Smooth muscle cell (in vitro differentiated cells): ENCODE results near the gene AGRP. TPM values are rescaled to one million over a fixed set of nuclear protein-coding genes. Genes with fewer than 3 reads are reported as not detected.
"Not testable (repeated sequence)": the region's sequence is repeated elsewhere in the genome, so short reads cannot be mapped to it uniquely, and the experiment has no call there.

ENCODE experiments used
- DNase-seq: peaks from one replicate; lab custom pipeline; 2025; ENCODE audit not compliant: unreplicated experiment; lab: John Stamatoyannopoulos, UW
- H2AFZ ChIP-seq: fragments of 200-600 bp; sonication (generic); 2 replicates; pipeline ENCODE4 v1.6.0; 2016; ENCODE audit warnings: antibody characterized with exemption, low read depth, mild to moderate bottlenecking
- H3F3A ChIP-seq: fragments of 200-600 bp; sonication (generic); 2 replicates; pipeline ENCODE4 v1.6.0; 2017; ENCODE audit warnings: antibody characterized with exemption, low read depth
- H3K27ac ChIP-seq: fragments of 200-600 bp; sonication (generic); 2 replicates; pipeline ENCODE4 v1.5.1; 2016; ENCODE audit warnings: low read depth, mild to moderate bottlenecking
- H3K27me3 ChIP-seq: fragments of 200-600 bp; sonication (generic); 2 replicates; pipeline ENCODE4 v1.6.1; 2016; ENCODE audit warnings: low read depth, mild to moderate bottlenecking
- H3K36me3 ChIP-seq: fragments of 200-600 bp; sonication (generic); 2 replicates; pipeline ENCODE4 v1.5.1; 2016; ENCODE audit warnings: low read depth
- H3K4me1 ChIP-seq: fragments of 200-600 bp; sonication (generic); 2 replicates; pipeline ENCODE4 v1.5.1; 2016; ENCODE audit warnings: low read depth
- H3K4me2 ChIP-seq: fragments of 200-600 bp; sonication (generic); 2 replicates; pipeline ENCODE4 v1.6.0; 2016; ENCODE audit warnings: mild to moderate bottlenecking
- H3K4me3 ChIP-seq: fragments of 200-600 bp; sonication (generic); 2 replicates; pipeline ENCODE4 v1.5.1; 2016; ENCODE audit warnings: mild to moderate bottlenecking
- H3K79me2 ChIP-seq: fragments of 200-600 bp; sonication (generic); 2 replicates; pipeline ENCODE4 v1.6.0; 2016; ENCODE audit warnings: low read depth, mild to moderate bottlenecking
- H3K9ac ChIP-seq: fragments of 200-600 bp; sonication (generic); 2 replicates; pipeline ENCODE4 v1.6.0; 2016; ENCODE audit warnings: low read depth
- H3K9me3 ChIP-seq: fragments of 200-600 bp; sonication (generic); replicated peaks from 2 replicates; pipeline ENCODE4 v1.5.1; 2016; ENCODE audit warnings: low read depth
- H4K20me1 ChIP-seq: fragments of 200-600 bp; sonication (generic); 2 replicates; pipeline ENCODE4 v1.6.0; 2016; ENCODE audit warnings: low read depth
- CTCF ChIP-seq: fragments of 200-600 bp; sonication (generic); IDR thresholded peaks from 2 replicates; pipeline ENCODE4 v1.5.1; 2017; ENCODE audit warnings: borderline replicate concordance, mild to moderate bottlenecking, antibody characterized with exemption; ENCODE audit not compliant: insufficient read depth, poor library complexity, severe bottlenecking
- WGBS: methylation state at CpG from one replicate; pipeline ENCODE4 v1.1.7; 2016; ENCODE audit warnings: low lambda C conversion rate; 5-methylcytosine and 5-hydroxymethylcytosine counted together
- polyA plus RNA-seq: library from polyadenylated mRNA; unstranded; fragments of >200 nt; fragmentation: Nextera tagmentation; extraction: Ambion mirVana; gene quantifications from 2 replicates; pipeline ENCODE4 v1.2.1, GENCODE V29; 2016
- total RNA-seq: library from RNA; depleted of rRNA; stranded (reverse); fragments of >200 nt; gene quantifications from 2 replicates; pipeline ENCODE4 v1.2.3, GENCODE V29; 2014

AGRP gene
- total and polyA plus RNA-seq, 2 experiments from 2014 or later, result not detected

- Histone ChIP-seq H3K27me3 (no peaks in the 10 kb centered on the region), H3K36me3 (no peaks in the 10 kb centered on the region), H3K9ac (no peak overlapping the region), H3K4me3 (no peak overlapping the region), H3K9me3 (no peaks in the 10 kb centered on the region), H3K27ac (peak overlapping the region; percentile 34), H3K4me2 (peak overlapping the region; percentile 73), H3K4me1 (peaks cover 3% of the 10 kb centered on the region), H3F3A (peaks cover 17% of the 10 kb centered on the region), H2AFZ (no peak overlapping the region), H3K79me2 (no peaks in the 10 kb centered on the region), H4K20me1 (no peaks in the 10 kb centered on the region)
- no peak for DNase-seq
- no peak for TF ChIP-seq CTCF
- WGBS, result 59% methylated on average over 12 of the region's 12 CpGs
These were observed 33.2 kb upstream of the AGRP start for GRCh38 chr16:67516296-67517154.

- TF ChIP-seq CTCF, result peak; percentile 61
- H3K27me3 ChIP-seq, result no peaks in the 10 kb centered on the region
- no peak overlapping the region for H2AFZ ChIP-seq
- no peak overlapping the region for H3K9ac ChIP-seq
- no peaks in the 10 kb centered on the region for H3K79me2 ChIP-seq
- no peak overlapping the region for H3K4me3 ChIP-seq
- H3K36me3 ChIP-seq, result no peaks in the 10 kb centered on the region
- WGBS, result 16% methylated on average over 8 of the region's 8 CpGs
- H3K4me2 ChIP-seq, result no peak overlapping the region
- H3F3A ChIP-seq, result peaks cover 17% of the 10 kb centered on the region
- H3K27ac ChIP-seq, result no peak overlapping the region
- no peaks in the 10 kb centered on the region for H3K9me3 ChIP-seq
- H4K20me1 ChIP-seq, result no peaks in the 10 kb centered on the region
- H3K4me1 ChIP-seq, result peaks cover 3% of the 10 kb centered on the region
- peak; percentile 8 for DNase-seq
These were observed 31.1 kb upstream of the AGRP start for GRCh38 chr16:67514382-67514828.

GRCh38 chr16:67513892-67514291, 30.5 kb upstream of the AGRP start:
- not testable (repeated sequence) for H2AFZ ChIP-seq, H3K9ac ChIP-seq, H3K27me3 ChIP-seq, DNase-seq, H3K36me3 ChIP-seq, H3K4me2 ChIP-seq, H4K20me1 ChIP-seq, H3K79me2 ChIP-seq, H3K4me1 ChIP-seq, H3K27ac ChIP-seq, H3K9me3 ChIP-seq, H3K4me3 ChIP-seq
- peaks cover 17% of the 10 kb centered on the region for H3F3A ChIP-seq
- WGBS, result 76% methylated on average over 1 of the region's 1 CpG

GRCh38 chr16:67509016-67509415, 25.7 kb upstream of the AGRP start:
- WGBS, result 86% methylated on average over 4 of the region's 4 CpGs
- Histone ChIP-seq H3K27me3 (peaks cover 14% of the 10 kb centered on the region), H3K4me2 (no peak overlapping the region)

More at GRCh38 chr16:67509016-67509415, 25.7 kb upstream of the AGRP start:
- no peak overlapping the region for H2AFZ ChIP-seq
- H3K27ac ChIP-seq, result no peak overlapping the region
- no peaks in the 10 kb centered on the region for H3K9me3 ChIP-seq
- no peak for DNase-seq
- no peaks in the 10 kb centered on the region for H3K79me2 ChIP-seq
- H3K4me1 ChIP-seq, result no peaks in the 10 kb centered on the region
- no peak for TF ChIP-seq CTCF
- H3K4me3 ChIP-seq, result no peak overlapping the region
- no peaks in the 10 kb centered on the region for H4K20me1 ChIP-seq
- no peak overlapping the region for H3K9ac ChIP-seq
- H3K36me3 ChIP-seq, result no peaks in the 10 kb centered on the region
- H3F3A ChIP-seq, result no peaks in the 10 kb centered on the region
